Keratinocyte (primary cell): ENCODE measurements around the gene MRTFA. TPM values are rescaled to one million over a fixed set of nuclear protein-coding genes. Genes with fewer than 3 reads are reported as not detected.
"Not testable (repeated sequence)": the region's sequence is repeated elsewhere in the genome, so short reads cannot be mapped to it uniquely, and the experiment has no call there.

Experiments
- DNase-seq: peaks from one replicate; pipeline ENCODE4 v3.0.0-alpha.2; 2011; ENCODE audit warnings: low read depth, missing footprints, low spot score
- FAIRE-seq: peaks from 2 replicates; lab custom pipeline; 2011; peaks lifted over from hg19 to GRCh38; lab: Jason Lieb, UNC
- H2AFZ ChIP-seq: 2 replicates; pipeline ENCODE4 v1.6.0; 2012; ENCODE audit warnings: low read length, control low read depth, inconsistent platforms; ENCODE audit not compliant: control insufficient read depth
- H3K27ac ChIP-seq: 2 replicates; pipeline ENCODE4 v1.5.1; 2011; ENCODE audit warnings: low read length; ENCODE audit not compliant: control insufficient read depth, insufficient read depth
- H3K27me3 ChIP-seq: 3 replicates; pipeline ENCODE4 v1.6.0; 2011; ENCODE audit warnings: low read length; ENCODE audit not compliant: control insufficient read depth, insufficient read depth; ENCODE audit errors: extremely low read depth
- H3K36me3 ChIP-seq, 2 experiments: 2 replicates in 1 of 2; 3 replicates in 1 of 2; pipeline ENCODE4 v1.5.1; 2011; ENCODE audit warnings: low read length in 2 of 2, mild to moderate bottlenecking in 1 of 2; ENCODE audit not compliant: control insufficient read depth in 2 of 2, insufficient read depth in 2 of 2; ENCODE audit errors: extremely low read depth in 1 of 2
- H3K4me1 ChIP-seq: 3 replicates; pipeline ENCODE4 v1.5.1; 2011; ENCODE audit warnings: low read length; ENCODE audit not compliant: control insufficient read depth, insufficient read depth; ENCODE audit errors: extremely low read depth
- H3K4me2 ChIP-seq: 3 replicates; pipeline ENCODE4 v1.6.0; 2011; ENCODE audit warnings: low read depth, low read length; ENCODE audit not compliant: control insufficient read depth, insufficient read depth; ENCODE audit errors: extremely low read depth
- H3K4me3 ChIP-seq, 3 experiments: fragments of 200-600 bp in 1 of 3; sonication (generic) in 1 of 3; 2 replicates in 2 of 3; 3 replicates in 1 of 3; pipeline ENCODE4 v1.5.1; 2011 to 2016; ENCODE audit warnings: low read length in 3 of 3, mild to moderate bottlenecking in 3 of 3, control low read depth in 2 of 3, inconsistent platforms in 1 of 3, low read depth in 1 of 3, mixed read lengths in 1 of 3, mixed run types in 1 of 3, moderate library complexity in 1 of 3; ENCODE audit not compliant: control insufficient read depth in 2 of 3, insufficient read depth in 2 of 3; ENCODE audit errors: extremely low read depth in 1 of 3
- H3K79me2 ChIP-seq: 2 replicates; pipeline ENCODE4 v1.6.0; 2012; ENCODE audit warnings: low read length; ENCODE audit not compliant: control insufficient read depth, insufficient read depth
- H3K9ac ChIP-seq: 3 replicates; pipeline ENCODE4 v1.6.0; 2011; ENCODE audit warnings: low read length; ENCODE audit not compliant: control insufficient read depth, insufficient read depth; ENCODE audit errors: extremely low read depth
- H3K9me1 ChIP-seq: 3 replicates; pipeline ENCODE4 v1.6.0; 2011; ENCODE audit warnings: low read length; ENCODE audit not compliant: control insufficient read depth, insufficient read depth; ENCODE audit errors: extremely low read depth
- H3K9me3 ChIP-seq: 2 replicates; pipeline ENCODE4 v1.5.1; 2012; ENCODE audit warnings: low read depth, low read length; ENCODE audit not compliant: control insufficient read depth
- H4K20me1 ChIP-seq: 3 replicates; pipeline ENCODE4 v1.6.0; 2011; ENCODE audit warnings: low read length; ENCODE audit not compliant: control insufficient read depth, insufficient read depth; ENCODE audit errors: extremely low read depth
- CTCF ChIP-seq, 3 experiments: IDR thresholded peaks in 1 of 3; conservative IDR thresholded peaks in 1 of 3; optimal IDR thresholded peaks in 1 of 3; 2 replicates in 2 of 3; 3 replicates in 1 of 3; pipeline versions ENCODE3 to v1.5.1; 2011; ENCODE audit warnings: low read length in 3 of 3, mild to moderate bottlenecking in 3 of 3, moderate library complexity in 2 of 3, control low read depth in 1 of 3, inconsistent platforms in 1 of 3; ENCODE audit not compliant: insufficient read depth in 2 of 3; ENCODE audit errors: extremely low read depth in 1 of 3
- EZH2 ChIP-seq: IDR thresholded peaks from one replicate; pipeline ENCODE4 v1.6.1; 2012; ENCODE audit warnings: inconsistent platforms, mild to moderate bottlenecking, low read length, moderate library complexity
- dilution Hi-C: fragments of 300-500 bp; cut with MboI; formaldehyde crosslinking; loops from one replicate; pipeline ENCODE4 v1.7.0; 2020; ENCODE audit warnings: low sequenced_read_pairs; ENCODE audit not compliant: extremely low pct_ligation_motif_present
- polyA plus RNA-seq, 5 experiments: library from polyadenylated mRNA; depleted of rRNA in 3 of 5; stranded (reverse) in 3 of 5; stranded (forward) in 1 of 5; unstranded in 1 of 5; fragments of >200 nt; gene quantifications; 1 replicate in 1 of 5; 2 replicates in 3 of 5; 3 replicates in 1 of 5; pipeline versions ENCODE4 v1.2.1 to v1.2.3, GENCODE V29; 2011 to 2012; ENCODE audit warnings: missing spikeins in 2 of 5, low read depth in 1 of 5, low replicate concordance in 1 of 5

The MRTFA gene
- polyA plus RNA-seq, 1 donor (not counting 4 experiments of a cell fraction or from before 2014, with no cell fraction given), result 6.5 TPM

- Histone ChIP-seq H4K20me1 (no peaks in the 10 kb centered on the region), H3K9me3 (no peaks in the 10 kb centered on the region), H3K9me1 (no peaks in the 10 kb centered on the region), H3K4me3 (no peak overlapping the region), H3K4me1 (no peaks in the 10 kb centered on the region), H3K27me3 (no peaks in the 10 kb centered on the region), H3K27ac (no peak overlapping the region), H3K4me2 (no peak overlapping the region), H2AFZ (no peak overlapping the region), H3K36me3 (no peaks in the 10 kb centered on the region), H3K9ac (no peak overlapping the region), H3K79me2 (no peaks in the 10 kb centered on the region)
- no peak for TF ChIP-seq EZH2
- no peak for TF ChIP-seq CTCF (optimal IDR thresholded peaks at IDR 0.05 in 1 of 3, IDR thresholded peaks at IDR 0.05 in 1 of 3, conservative IDR thresholded peaks at IDR 0.05 in 1 of 3; ENCODE audit: extremely low read depth in 1 of 3, insufficient read depth in 2 of 3, low read length in 3 of 3)
- dilution Hi-C loops, result no loop called here
- DNase-seq (no peak), FAIRE-seq (no peak)
These were observed 24.2 kb upstream of the MRTFA start for GRCh38 chr22:40660730-40661129.

- DNase-seq, result no peak
- H3K27me3 ChIP-seq, result no peaks in the 10 kb centered on the region
- H3K9ac ChIP-seq, result no peak overlapping the region
- peaks cover 11% of the 10 kb centered on the region for H3K4me1 ChIP-seq
- dilution Hi-C loops, result no loop called here
- H3K36me3 ChIP-seq, result no peaks in the 10 kb centered on the region
- TF ChIP-seq CTCF (optimal IDR thresholded peaks at IDR 0.05 in 1 of 3, IDR thresholded peaks at IDR 0.05 in 1 of 3, conservative IDR thresholded peaks at IDR 0.05 in 1 of 3; ENCODE audit: extremely low read depth in 1 of 3, insufficient read depth in 2 of 3, low read length in 3 of 3), result no peak
- no peak for TF ChIP-seq EZH2
- no peaks in the 10 kb centered on the region for H3K79me2 ChIP-seq
- no peaks in the 10 kb centered on the region for H3K9me1 ChIP-seq
- H3K9me3 ChIP-seq, result no peaks in the 10 kb centered on the region
- H3K4me3 ChIP-seq, result no peak overlapping the region
- H3K27ac ChIP-seq, result no peak overlapping the region
- H4K20me1 ChIP-seq, result no peaks in the 10 kb centered on the region
- H3K4me2 ChIP-seq, result no peak overlapping the region
- FAIRE-seq, result no peak
- no peak overlapping the region for H2AFZ ChIP-seq
These were observed 22.6 kb upstream of the MRTFA start for GRCh38 chr22:40659166-40659565.

GRCh38 chr22:40656651-40657050 is 20.1 kb upstream of the MRTFA start:
- FAIRE-seq, H3K9me1 ChIP-seq, dilution Hi-C loops, H3K79me2 ChIP-seq, H3K27me3 ChIP-seq, H3K4me3 ChIP-seq, H4K20me1 ChIP-seq, H3K9ac ChIP-seq, DNase-seq, H3K27ac ChIP-seq, H2AFZ ChIP-seq, H3K9me3 ChIP-seq, H3K36me3 ChIP-seq, H3K4me2 ChIP-seq: not testable (repeated sequence)
- peaks cover 27% of the 10 kb centered on the region for H3K4me1 ChIP-seq

- peaks cover 33% of the 10 kb centered on the region for H3K4me1 ChIP-seq
- H3K79me2 ChIP-seq, H3K27me3 ChIP-seq, FAIRE-seq, H3K9me3 ChIP-seq, H3K9me1 ChIP-seq, DNase-seq, H3K4me3 ChIP-seq, H3K4me2 ChIP-seq, H3K36me3 ChIP-seq, H2AFZ ChIP-seq, H3K9ac ChIP-seq, H3K27ac ChIP-seq, H4K20me1 ChIP-seq, dilution Hi-C loops: not testable (repeated sequence)
These were observed 19.4 kb upstream of the MRTFA start for GRCh38 chr22:40655941-40656340.
